ENCODE results near the gene POP7.
"Not testable (repeated sequence)": the region's sequence is repeated elsewhere in the genome, so short reads cannot be mapped to it uniquely, and the experiment has no call there.

POP7 gene

DNA sequence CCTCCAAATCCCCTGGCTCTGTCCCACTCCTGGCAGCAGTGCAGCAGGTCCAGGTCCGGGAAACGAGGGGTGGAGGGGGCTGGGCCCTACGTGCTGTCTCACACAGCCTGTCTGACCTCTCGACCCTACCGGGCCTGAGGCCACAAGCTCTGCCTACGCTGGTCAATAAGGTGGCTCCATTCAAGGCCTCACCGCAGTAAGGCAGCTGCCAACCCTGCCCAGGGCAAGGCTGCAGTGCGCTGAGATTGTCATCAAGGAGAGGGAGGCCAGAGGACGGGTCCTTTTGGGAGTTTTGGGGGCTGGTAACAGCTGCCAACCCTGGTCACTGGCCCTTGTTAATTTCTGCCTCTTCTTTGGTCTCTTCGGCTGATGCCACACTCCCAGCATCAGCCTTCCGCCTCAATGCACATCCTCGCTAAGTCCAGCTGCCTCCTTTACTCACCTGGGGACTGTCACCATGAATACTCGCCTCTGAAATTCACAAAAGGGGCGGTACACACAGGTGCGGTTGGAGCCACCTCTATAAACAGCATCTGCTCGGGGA lies 17.9 kb downstream of the POP7 start:
- no peak for DNase-seq (ENCODE audit: low read depth)

DNA sequence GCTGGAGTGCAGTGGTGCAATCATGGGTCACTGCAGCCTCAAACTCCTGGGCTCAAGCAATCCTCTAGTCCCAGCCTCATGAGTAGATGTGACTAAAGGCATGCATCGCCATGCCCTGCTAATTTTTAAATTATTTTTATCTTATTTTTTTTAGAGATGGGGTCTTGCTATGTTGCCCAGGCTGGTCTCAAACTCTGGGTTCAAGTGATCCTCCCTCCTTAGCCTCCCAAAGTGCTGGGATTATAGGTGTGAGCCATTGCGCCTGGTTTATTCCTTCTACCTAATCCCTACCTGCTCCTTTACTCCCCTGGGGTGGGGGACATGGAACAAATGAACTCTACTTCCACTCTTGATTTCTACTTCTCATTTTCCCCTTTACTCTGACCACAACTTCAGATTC lies 18.4 kb downstream of the POP7 start:
- not testable (repeated sequence) for DNase-seq (ENCODE audit: low read depth)

DNA sequence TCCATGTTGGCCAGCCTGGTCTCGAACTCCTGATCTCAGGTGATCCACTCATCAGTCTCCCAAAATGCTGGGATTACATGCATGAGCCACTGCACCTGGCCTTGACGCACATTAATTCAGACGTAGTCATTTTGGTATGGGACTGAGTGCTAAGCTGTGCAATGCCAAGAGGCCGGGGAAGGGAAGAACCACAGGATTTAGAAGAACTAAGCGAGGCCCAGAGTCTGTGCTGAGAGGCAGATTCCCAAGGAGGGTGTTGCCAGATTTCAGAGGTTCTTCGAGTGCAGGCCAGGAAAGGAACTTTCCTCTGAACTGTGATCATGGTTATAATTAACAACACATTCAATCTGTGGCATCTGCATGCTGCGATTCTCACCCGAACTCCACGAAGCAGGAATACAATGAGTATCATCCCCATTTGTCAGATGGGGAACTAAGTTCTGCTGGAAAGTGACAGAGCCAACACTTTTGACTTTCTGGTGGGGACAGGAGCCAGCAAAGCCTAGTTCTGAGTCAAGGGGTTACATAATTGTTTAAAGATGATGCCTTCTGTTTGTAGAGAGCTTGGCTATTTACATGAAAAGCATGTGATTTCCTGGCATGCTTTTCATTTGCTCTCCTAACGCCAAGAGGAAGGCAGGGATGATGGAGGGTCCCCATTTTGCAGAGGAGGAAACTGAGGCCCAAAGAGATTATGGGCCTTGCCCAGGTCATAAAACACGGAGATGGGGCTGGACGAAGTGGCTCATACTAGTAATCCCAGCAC lies 21.3 kb downstream of the POP7 start:
- DNase-seq (ENCODE audit: low read depth) = no peak

DNA sequence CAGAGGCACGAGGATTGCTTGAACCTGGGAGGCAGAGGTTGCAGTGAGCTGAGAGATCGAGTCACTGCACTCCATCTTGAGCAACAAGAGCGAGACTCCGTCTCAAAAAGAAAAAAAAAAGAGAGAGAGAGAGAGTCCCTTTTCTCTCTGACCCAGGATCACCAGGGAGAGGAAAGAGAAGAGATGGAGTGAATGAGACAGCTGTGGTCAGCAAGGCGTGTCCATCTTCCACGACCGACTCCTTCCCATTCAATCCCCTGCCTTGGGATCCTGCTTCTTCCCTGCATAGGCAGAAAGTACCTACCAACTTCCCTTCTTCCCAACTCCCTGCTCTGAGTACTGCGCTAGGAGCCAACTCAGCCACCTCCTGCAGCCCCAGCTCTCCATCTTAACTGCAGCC lies 22.3 kb downstream of the POP7 start:
- DNase-seq (ENCODE audit: low read depth) = no peak

DNA sequence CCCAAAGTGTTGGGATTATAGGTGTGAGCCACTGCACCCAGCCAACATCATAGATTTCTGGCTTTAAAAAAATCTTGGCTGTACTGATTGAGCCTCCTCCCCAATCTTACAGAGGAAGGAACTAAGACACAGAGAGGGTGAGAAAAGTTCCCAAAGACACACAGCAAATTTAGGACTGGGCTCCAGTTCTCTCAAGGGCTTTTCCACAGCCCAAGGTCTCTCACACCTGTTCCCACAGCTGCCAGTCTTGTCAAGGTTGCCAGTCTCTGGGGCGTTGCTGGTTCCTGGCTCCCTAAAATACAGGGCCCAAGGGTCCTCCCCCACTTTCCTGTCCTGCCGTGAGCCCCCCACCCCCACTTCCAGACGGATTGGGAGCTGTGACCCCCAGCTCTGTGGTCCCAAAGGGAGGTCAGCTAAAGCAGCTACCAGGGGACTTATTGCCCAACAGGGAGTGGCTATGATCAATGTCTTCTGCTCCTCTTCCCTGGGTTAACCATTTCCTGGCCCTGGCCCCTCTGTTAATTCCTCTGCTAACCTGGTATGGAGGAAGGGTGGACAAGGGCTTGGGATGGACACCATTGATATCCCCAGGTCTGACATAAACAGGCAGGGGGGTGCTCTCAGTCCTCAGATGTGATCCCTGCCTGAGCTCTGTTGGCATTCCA lies 24.3 kb downstream of the POP7 start:
- no peak for DNase-seq (ENCODE audit: low read depth)

DNA sequence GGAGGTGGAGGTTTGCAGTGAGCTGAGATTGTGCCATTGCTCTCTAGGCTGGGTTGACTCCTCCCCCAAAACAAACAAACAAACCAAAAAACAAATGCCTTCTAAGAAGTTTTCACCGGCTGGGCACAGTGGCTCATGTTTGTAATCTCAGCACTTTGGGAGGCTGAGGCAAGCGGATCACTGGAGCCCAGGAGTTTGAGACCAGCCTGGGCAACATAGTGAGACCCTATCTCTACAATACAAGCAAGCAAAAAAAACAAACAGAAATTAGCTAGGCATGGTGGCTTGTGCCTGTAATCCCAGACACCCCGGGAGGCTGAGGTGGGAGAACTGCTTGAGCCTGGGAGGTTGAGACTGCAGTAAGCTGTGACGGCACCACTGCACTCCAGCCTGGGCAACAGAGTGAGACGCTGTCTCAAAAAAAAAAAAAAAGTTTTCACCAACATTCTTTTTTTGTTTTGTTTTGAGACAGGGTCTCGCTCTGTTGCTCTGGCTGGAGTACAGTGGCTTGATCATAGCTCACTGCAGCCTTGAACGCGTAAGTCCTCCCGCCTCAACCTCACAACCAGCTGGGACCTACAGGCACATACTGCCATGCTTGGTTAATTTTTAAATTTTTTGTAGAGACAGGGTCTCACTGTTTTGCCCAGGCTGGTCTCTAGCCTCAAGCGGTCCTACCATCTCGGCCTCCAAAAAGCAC lies 26.2 kb downstream of the POP7 start:
- no peak for DNase-seq (ENCODE audit: low read depth)

DNA sequence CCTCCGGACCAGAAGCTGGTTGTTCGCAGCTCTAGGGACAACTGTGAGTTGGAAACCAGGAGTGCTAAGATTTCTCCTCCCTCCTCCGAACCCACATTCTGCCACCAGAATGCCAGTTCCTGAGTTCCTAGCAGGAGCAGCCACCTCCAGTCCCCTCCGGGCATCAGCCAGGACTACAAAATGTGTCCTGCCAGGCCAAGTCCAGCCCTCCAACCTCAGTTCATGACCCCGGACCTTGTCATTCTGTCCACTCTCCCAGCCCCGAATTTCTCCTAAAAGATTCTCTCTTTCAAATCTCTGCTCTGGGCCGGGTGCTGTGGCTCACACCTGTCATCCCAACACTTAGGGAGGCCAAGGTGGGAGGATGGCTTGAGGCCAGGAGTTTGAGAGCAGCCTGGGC lies 29.8 kb downstream of the POP7 start:
- no peak for DNase-seq (ENCODE audit: low read depth)

DNA sequence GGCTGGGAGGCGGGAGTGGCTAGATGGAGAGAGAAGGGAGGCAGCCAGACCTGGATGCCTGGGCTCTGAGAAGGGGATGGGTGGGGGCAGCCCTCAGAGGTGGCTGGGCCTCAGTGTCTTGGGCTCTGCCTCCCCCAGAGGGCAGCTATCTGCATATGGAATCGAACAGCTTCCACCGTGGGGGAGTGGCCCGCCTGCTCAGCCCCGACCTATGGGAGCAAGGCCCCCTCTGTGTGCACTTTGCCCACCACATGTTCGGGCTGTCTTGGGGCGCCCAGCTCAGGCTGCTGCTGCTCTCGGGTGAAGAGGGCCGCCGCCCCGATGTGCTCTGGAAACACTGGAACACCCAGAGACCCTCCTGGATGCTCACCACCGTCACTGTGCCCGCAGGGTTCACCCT lies 30.8 kb downstream of the POP7 start:
- no peak for DNase-seq (ENCODE audit: low read depth)

DNA sequence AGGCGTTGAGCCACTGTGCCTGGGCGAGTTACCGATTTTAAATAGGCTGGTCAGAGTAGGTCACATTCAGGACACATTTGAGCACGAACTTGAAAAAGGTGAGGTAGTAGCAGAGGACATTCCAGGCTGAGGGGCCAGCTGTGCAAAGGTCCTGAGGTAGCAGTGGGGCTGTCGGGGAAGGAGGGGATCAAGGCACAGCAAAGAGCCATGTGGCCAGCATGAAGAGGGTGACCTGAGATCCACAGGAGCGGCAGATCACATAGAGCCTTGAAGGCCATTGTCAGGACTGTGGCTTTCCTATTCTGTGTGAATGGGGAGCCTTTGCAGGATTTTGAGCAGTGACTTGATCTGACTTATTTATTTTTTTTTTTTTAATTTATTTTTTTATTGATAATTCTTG lies 34.0 kb downstream of the POP7 start:
- DNase-seq (ENCODE audit: low read depth) = no peak

DNA sequence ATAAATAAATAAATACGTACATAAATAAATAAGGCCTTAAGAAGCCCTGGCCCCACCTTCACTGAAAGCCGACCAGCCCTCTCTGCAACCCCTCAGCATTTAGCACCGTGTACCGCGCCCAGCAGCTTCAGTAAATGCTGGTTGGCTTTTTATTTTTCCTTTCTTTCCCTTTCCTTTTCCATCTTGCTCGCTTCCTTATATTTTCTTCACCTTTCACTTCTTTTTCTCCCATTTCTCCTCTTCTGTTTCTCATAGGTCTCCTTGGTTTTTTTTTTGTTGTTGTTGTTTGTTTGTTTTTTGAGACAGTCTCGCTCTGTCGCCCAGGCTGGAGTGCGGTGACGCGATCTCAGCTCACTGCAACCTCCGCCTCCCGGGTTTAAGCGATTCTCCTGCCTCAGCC lies 38.7 kb downstream of the POP7 start:
- no peak for DNase-seq (ENCODE audit: low read depth)

DNA sequence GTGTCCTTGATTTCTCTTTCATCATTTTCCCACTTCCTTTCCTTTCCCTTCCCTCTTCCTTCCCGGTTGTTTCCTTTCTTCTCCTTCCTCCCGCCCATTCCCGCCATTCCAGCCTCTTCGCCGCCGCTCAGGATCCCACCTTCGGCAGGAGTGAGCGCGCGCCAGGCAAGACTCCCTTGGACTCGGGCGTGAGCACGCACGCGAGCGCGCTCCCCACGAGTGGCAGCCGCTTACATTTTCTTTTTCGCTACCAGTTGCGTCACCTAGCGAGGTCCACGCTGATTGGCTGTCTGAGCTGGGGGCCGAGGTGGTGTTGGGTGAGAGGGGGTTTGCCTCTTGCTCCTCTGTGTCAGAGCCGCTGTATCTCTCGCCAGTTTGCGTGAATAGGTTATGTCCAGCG lies 39.3 kb downstream of the POP7 start:
- DNase-seq (ENCODE audit: low read depth) = no peak

DNA sequence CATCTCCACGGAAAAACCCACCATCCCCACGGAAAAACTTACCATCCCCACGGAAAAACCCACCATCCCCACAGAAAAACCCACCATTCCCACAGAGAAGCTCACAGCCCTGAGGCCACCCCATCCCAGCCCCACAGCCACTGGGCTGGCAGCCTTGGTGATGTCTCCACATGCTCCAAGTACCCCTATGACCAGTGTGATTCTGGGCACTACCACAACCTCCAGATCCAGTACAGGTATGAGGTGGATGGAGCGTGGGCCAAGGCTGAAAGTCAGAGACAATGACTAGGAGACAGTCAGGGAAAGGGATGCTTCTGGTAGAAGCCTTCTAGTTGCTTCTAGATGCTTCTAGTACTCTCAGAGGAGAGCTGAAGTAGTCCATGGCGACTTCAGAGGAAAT lies 47.1 kb downstream of the POP7 start:
- DNase-seq (ENCODE audit: low read depth) = no peak

DNA sequence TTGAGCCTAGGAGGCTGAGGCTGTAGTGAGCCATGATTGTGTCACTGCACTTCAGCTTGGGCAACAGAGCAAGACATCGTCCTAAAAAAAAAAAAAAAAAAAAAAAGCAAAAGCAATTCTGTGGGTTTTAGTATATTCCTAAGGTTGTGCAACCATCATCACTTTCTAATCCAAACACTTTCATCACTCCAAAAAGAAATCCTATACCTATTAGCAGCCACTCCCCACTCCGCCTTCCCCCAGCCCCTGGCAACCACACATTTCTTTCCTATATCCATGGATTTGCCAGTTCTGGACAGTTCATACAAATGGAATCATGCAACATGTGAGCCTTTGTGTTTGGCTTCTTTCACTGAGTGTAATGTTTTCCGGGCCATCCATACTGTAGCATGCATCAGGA lies 47.8 kb downstream of the POP7 start:
- no peak for DNase-seq (ENCODE audit: low read depth)

All from T-helper 22 cell (primary cell).